ENCODE results near the gene ASTN2. TPM values are rescaled to one million over a fixed set of nuclear protein-coding genes. Genes with fewer than 3 reads are reported as not detected.

Gene ASTN2
- total RNA-seq, 1 donor from 2014 or later: 13.6 TPM

DNA sequence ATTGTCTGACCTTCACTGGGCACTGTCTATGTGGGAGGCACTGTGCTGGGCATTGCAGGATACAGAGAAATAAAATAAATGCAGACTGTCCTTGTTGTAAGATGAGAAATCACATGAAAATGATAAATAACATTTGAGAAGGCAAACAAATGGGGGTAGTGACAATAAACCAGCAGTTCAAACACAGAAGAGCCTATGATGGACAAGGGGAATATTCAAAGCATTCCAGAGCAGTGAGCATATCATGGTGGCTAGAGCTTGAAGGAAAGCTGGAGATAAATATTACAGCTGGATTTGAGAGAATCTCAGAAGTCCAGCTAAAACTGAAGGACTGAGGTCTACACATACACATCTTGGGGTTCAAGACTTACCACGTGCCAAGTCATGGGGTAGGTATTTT is 209.9 kb downstream of the ASTN2 start:
- H3K27ac ChIP-seq (ENCODE audit: low read depth, low read length): no peak overlapping the region
- H3K27me3 Mint-ChIP-seq (ENCODE audit: low read depth, unreplicated experiment): no peaks in the 10 kb centered on the region
- FAIRE-seq (no peak), DNase-seq (ENCODE audit: low read depth) (peak; percentile 4)
- H3K79me2 ChIP-seq (ENCODE audit: insufficient read depth, low read length): no peaks in the 10 kb centered on the region
- TF ChIP-seq, protein P1, sequence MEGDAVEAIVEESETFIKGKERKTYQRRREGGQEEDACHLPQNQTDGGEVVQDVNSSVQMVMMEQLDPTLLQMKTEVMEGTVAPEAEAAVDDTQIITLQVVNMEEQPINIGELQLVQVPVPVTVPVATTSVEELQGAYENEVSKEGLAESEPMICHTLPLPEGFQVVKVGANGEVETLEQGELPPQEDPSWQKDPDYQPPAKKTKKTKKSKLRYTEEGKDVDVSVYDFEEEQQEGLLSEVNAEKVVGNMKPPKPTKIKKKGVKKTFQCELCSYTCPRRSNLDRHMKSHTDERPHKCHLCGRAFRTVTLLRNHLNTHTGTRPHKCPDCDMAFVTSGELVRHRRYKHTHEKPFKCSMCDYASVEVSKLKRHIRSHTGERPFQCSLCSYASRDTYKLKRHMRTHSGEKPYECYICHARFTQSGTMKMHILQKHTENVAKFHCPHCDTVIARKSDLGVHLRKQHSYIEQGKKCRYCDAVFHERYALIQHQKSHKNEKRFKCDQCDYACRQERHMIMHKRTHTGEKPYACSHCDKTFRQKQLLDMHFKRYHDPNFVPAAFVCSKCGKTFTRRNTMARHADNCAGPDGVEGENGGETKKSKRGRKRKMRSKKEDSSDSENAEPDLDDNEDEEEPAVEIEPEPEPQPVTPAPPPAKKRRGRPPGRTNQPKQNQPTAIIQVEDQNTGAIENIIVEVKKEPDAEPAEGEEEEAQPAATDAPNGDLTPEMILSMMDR (IDR thresholded peaks at IDR 0.05; ENCODE audit: insufficient read depth, low read depth, low read length): no peak
- no peak for TF ChIP-seq EZH2 (IDR thresholded peaks at IDR 0.05; ENCODE audit: insufficient read depth, low read length)
- no peaks in the 10 kb centered on the region for H3K9me3 Mint-ChIP-seq (ENCODE audit: unreplicated experiment)
- H3K36me3 Mint-ChIP-seq (ENCODE audit: low read depth, unreplicated experiment): no peaks in the 10 kb centered on the region
- no peaks in the 10 kb centered on the region for H3K27me3 ChIP-seq (ENCODE audit: insufficient read depth, low read length)
- no peaks in the 10 kb centered on the region for H4K20me1 ChIP-seq (ENCODE audit: insufficient read depth, low read length)
- no peak overlapping the region for H3K4me3 ChIP-seq (ENCODE audit: insufficient read depth, low read depth, low read length)
- no peak overlapping the region for H3K9ac ChIP-seq (ENCODE audit: low read length)
- H3K4me3 Mint-ChIP-seq (ENCODE audit: unreplicated experiment): no peak overlapping the region
- H3K4me2 ChIP-seq (ENCODE audit: low read length): no peak overlapping the region
- H3K4me1 Mint-ChIP-seq (ENCODE audit: low read depth, unreplicated experiment): peaks cover 20% of the 10 kb centered on the region
- H3K27ac Mint-ChIP-seq (ENCODE audit: unreplicated experiment): no peak overlapping the region
- H3K9me3 ChIP-seq (ENCODE audit: insufficient read depth, low read depth, low read length): no peaks in the 10 kb centered on the region
- no peaks in the 10 kb centered on the region for H3K4me1 ChIP-seq (ENCODE audit: insufficient read depth, low read length)
- no peak overlapping the region for H2AFZ ChIP-seq (ENCODE audit: low read depth, low read length)
- no peaks in the 10 kb centered on the region for H3K36me3 ChIP-seq (ENCODE audit: insufficient read depth, low read length)

DNA sequence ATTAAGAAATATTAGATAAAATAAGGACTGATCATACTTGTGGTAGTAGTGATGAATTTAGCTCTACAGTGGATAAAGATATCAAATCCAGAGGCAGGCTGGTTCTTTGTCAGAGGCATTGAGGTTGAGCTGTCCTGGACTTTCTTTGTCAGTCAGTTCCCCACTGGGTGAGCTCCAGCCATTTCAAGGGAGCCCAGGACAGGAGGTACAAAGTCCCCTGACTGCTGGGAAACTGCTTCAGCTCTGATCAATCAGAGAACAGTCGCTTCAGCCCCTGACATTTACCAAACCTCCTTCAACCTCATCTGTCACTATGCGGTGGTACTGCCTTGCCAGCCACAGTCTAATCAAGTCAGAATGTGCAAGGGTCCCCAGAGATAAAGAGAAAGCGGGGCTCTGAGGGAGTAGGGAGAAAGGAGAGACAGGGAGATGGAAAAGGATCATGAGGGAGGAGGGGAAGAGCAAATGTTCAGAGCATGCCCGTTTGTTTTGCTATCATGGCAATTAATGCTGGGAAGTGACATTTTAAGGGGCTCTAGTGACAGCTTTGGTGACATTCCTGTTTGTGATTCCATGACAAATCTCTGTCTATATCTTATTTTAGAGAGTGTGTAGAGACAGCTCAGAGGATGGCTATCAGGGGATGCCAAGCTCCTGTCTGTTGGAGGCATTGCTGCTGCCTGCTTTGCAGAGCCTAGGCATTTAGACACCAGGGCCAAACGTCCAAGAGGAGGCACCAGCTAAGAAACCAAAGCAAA is 223.2 kb downstream of the ASTN2 start:
- Histone ChIP-seq H2AFZ (ENCODE audit: low read depth, low read length) (no peak overlapping the region), H3K79me2 (ENCODE audit: insufficient read depth, low read length) (no peaks in the 10 kb centered on the region), H3K36me3 (ENCODE audit: insufficient read depth, low read length) (no peaks in the 10 kb centered on the region), H3K27ac (ENCODE audit: low read depth, low read length) (no peak overlapping the region), H3K4me1 (ENCODE audit: insufficient read depth, low read length) (no peaks in the 10 kb centered on the region), H3K4me3 (ENCODE audit: insufficient read depth, low read depth, low read length) (no peak overlapping the region), H3K27me3 (ENCODE audit: insufficient read depth, low read length) (no peaks in the 10 kb centered on the region), H3K9me3 (ENCODE audit: insufficient read depth, low read depth, low read length) (no peaks in the 10 kb centered on the region), H4K20me1 (ENCODE audit: insufficient read depth, low read length) (no peaks in the 10 kb centered on the region), H3K9ac (ENCODE audit: low read length) (no peak overlapping the region), H3K4me2 (ENCODE audit: low read length) (no peak overlapping the region)
- DNase-seq (ENCODE audit: low read depth): no peak
- no peak for FAIRE-seq
- Mint-ChIP-seq H3K4me3 (ENCODE audit: unreplicated experiment) (no peak overlapping the region), H3K27me3 (ENCODE audit: low read depth, unreplicated experiment) (no peaks in the 10 kb centered on the region), H3K36me3 (ENCODE audit: low read depth, unreplicated experiment) (peaks cover 2% of the 10 kb centered on the region), H3K4me1 (ENCODE audit: low read depth, unreplicated experiment) (peaks cover 17% of the 10 kb centered on the region), H3K9me3 (ENCODE audit: unreplicated experiment) (peaks cover 10% of the 10 kb centered on the region), H3K27ac (ENCODE audit: unreplicated experiment) (no peak overlapping the region)
- TF ChIP-seq, protein P1 (IDR thresholded peaks at IDR 0.05; ENCODE audit: insufficient read depth, low read depth, low read length): no peak
- TF ChIP-seq EZH2 (IDR thresholded peaks at IDR 0.05; ENCODE audit: insufficient read depth, low read length): no peak

DNA sequence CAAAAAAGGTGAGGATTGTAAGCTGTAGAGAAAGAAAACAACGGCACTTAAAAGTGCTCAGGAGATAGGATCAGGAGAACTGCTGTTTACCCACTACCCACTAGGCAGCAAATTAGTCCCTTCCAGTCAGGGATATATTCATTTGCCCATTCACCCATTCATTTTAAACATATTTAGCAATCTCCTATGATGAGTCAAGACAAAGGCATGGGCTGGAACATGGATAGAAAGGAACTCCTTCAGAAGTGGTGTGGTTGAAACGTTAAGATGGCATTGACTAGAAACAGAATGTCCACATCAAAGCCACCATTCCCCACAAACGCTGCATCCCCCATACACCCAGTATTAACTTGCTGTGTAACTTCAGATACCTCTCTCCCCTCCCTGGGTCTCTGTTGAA is 225.7 kb downstream of the ASTN2 start:
- Histone ChIP-seq H3K4me2 (ENCODE audit: low read length) (no peak overlapping the region), H3K36me3 (ENCODE audit: insufficient read depth, low read length) (no peaks in the 10 kb centered on the region), H2AFZ (ENCODE audit: low read depth, low read length) (no peak overlapping the region), H3K4me1 (ENCODE audit: insufficient read depth, low read length) (no peaks in the 10 kb centered on the region), H3K9me3 (ENCODE audit: insufficient read depth, low read depth, low read length) (no peaks in the 10 kb centered on the region), H4K20me1 (ENCODE audit: insufficient read depth, low read length) (no peaks in the 10 kb centered on the region), H3K27ac (ENCODE audit: low read depth, low read length) (no peak overlapping the region), H3K9ac (ENCODE audit: low read length) (no peak overlapping the region), H3K79me2 (ENCODE audit: insufficient read depth, low read length) (no peaks in the 10 kb centered on the region), H3K27me3 (ENCODE audit: insufficient read depth, low read length) (no peaks in the 10 kb centered on the region), H3K4me3 (ENCODE audit: insufficient read depth, low read depth, low read length) (no peak overlapping the region)
- Mint-ChIP-seq H3K4me1 (ENCODE audit: low read depth, unreplicated experiment) (peaks cover 17% of the 10 kb centered on the region), H3K36me3 (ENCODE audit: low read depth, unreplicated experiment) (no peaks in the 10 kb centered on the region), H3K4me3 (ENCODE audit: unreplicated experiment) (no peak overlapping the region), H3K27me3 (ENCODE audit: low read depth, unreplicated experiment) (no peaks in the 10 kb centered on the region), H3K9me3 (ENCODE audit: unreplicated experiment) (peaks cover 6% of the 10 kb centered on the region), H3K27ac (ENCODE audit: unreplicated experiment) (no peak overlapping the region)
- DNase-seq (ENCODE audit: low read depth) (peak; percentile 8), FAIRE-seq (no peak)
- TF ChIP-seq EZH2 (IDR thresholded peaks at IDR 0.05; ENCODE audit: insufficient read depth, low read length): no peak
- TF ChIP-seq, protein P1 (IDR thresholded peaks at IDR 0.05; ENCODE audit: insufficient read depth, low read depth, low read length): no peak
